ENCODE results near the gene NAALADL2.

DNA sequence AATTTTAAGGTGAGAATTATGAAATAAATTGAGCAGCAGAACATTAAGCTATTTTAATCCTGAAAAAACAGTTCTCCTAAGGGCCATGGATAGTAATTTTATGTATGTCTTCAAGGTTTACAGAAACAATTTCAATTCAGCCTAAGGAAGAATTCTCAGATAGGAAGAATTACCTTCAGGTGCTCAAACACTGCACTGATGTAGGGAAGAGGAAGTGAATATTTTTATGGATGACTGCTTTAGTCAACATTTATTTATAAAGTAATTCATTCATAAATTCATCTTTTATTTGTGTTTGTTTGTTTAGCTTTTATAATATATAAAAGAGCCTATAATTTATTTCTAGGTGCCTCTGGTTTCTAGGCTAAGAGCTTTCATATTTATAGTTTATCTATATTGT lies 620.7 kb downstream of the NAALADL2 start:
- TF ChIP-seq EGR1 (IDR thresholded peaks at IDR 0.05) (no peak), RAD21 (IDR thresholded peaks at IDR 0.05; ENCODE audit: low read depth) (no peak), YY1 (IDR thresholded peaks at IDR 0.05; ENCODE audit: low read depth) (no peak), TEAD4 (IDR thresholded peaks at IDR 0.05) (no peak)
- TF ChIP-seq, protein P1, sequence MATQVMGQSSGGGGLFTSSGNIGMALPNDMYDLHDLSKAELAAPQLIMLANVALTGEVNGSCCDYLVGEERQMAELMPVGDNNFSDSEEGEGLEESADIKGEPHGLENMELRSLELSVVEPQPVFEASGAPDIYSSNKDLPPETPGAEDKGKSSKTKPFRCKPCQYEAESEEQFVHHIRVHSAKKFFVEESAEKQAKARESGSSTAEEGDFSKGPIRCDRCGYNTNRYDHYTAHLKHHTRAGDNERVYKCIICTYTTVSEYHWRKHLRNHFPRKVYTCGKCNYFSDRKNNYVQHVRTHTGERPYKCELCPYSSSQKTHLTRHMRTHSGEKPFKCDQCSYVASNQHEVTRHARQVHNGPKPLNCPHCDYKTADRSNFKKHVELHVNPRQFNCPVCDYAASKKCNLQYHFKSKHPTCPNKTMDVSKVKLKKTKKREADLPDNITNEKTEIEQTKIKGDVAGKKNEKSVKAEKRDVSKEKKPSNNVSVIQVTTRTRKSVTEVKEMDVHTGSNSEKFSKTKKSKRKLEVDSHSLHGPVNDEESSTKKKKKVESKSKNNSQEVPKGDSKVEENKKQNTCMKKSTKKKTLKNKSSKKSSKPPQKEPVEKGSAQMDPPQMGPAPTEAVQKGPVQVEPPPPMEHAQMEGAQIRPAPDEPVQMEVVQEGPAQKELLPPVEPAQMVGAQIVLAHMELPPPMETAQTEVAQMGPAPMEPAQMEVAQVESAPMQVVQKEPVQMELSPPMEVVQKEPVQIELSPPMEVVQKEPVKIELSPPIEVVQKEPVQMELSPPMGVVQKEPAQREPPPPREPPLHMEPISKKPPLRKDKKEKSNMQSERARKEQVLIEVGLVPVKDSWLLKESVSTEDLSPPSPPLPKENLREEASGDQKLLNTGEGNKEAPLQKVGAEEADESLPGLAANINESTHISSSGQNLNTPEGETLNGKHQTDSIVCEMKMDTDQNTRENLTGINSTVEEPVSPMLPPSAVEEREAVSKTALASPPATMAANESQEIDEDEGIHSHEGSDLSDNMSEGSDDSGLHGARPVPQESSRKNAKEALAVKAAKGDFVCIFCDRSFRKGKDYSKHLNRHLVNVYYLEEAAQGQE (IDR thresholded peaks at IDR 0.05; ENCODE audit: low read depth) = no peak
